ENCODE measurements around the gene CHRNA4.
"Not testable (repeated sequence)": the region's sequence is repeated elsewhere in the genome, so short reads cannot be mapped to it uniquely, and the experiment has no call there.

The CHRNA4 gene

DNA sequence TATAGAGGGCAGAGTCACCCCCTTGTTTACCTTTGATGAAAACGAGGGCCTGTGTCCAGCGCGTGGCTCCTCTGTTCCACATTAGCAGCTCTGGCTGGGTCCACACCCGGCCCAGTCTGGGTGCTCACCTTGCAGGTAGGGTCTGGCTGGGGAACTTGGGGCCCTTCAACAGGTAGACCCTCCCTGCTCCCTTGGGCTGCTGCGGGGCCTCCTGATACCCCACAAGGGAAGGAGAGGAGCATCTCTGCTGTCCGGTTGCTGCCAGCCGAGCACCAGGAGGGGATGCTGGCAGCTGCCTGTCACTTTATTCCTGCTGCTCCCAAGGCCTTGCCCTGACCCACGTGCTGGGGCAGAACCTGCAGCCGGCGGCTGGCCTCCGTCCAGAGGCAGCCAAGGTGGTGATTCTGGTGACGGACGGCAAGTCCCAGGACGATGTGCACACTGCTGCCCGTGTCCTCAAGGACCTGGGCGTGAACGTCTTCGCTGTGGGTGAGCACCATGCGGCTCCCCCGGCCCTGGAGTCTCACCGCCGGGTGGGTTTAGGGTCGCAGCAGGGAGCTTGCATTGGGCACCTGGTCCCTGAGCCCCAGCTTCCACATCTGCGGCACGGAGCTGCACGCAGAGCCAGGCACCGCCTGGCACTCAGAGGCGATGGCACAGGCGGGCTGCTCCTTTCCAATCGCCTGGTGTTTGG lies 52.8 kb downstream of the CHRNA4 start:
- ChIA-PET CTCF (interaction anchor here (0.9 to 4.2 kb wide), 3 partner anchors 17 to 73 kb away, joined by 3 to 44 read pairs (median 3); no protein-coding TSS in a partner anchor), POLR2A (no interaction called here)
- no peak for DNase-seq (ENCODE audit: extremely low spot score)
- no peak for TF ChIP-seq FOXA1 (IDR thresholded peaks at IDR 0.05)
- no peak for TF ChIP-seq ZNF384 (IDR thresholded peaks at IDR 0.05)
- TF ChIP-seq NFRKB (IDR thresholded peaks at IDR 0.05): no peak
- no peak for TF ChIP-seq LEF1 (IDR thresholded peaks at IDR 0.05; ENCODE audit: borderline replicate concordance)
- TF ChIP-seq ARNT (IDR thresholded peaks at IDR 0.05): no peak
- no peak for TF ChIP-seq BHLHE40 (IDR thresholded peaks at IDR 0.05; ENCODE audit: borderline replicate concordance)
- TF ChIP-seq SP1 (IDR thresholded peaks at IDR 0.05): no peak
- no peak for TF ChIP-seq HDGF (IDR thresholded peaks at IDR 0.05; ENCODE audit: borderline replicate concordance)
- TF ChIP-seq L3MBTL2 (conservative IDR thresholded peaks at IDR 0.05): no peak
- no peak for TF ChIP-seq TARDBP (IDR thresholded peaks at IDR 0.05)
- no peak for TF ChIP-seq ELF4 (IDR thresholded peaks at IDR 0.05)
- TF ChIP-seq, protein P1, sequence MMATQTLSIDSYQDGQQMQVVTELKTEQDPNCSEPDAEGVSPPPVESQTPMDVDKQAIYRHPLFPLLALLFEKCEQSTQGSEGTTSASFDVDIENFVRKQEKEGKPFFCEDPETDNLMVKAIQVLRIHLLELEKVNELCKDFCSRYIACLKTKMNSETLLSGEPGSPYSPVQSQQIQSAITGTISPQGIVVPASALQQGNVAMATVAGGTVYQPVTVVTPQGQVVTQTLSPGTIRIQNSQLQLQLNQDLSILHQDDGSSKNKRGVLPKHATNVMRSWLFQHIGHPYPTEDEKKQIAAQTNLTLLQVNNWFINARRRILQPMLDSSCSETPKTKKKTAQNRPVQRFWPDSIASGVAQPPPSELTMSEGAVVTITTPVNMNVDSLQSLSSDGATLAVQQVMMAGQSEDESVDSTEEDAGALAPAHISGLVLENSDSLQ (IDR thresholded peaks at IDR 0.05): no peak
- no peak for TF ChIP-seq FOXK2 (IDR thresholded peaks at IDR 0.05)
- no peak for TF ChIP-seq CTBP1 (IDR thresholded peaks at IDR 0.05; ENCODE audit: borderline replicate concordance)
- no peak for TF ChIP-seq SUZ12 (IDR thresholded peaks at IDR 0.05)

GRCh38 chr20:63307538-63308217 lies 53.5 kb downstream of the CHRNA4 start:
- no peak for TF ChIP-seq ZNF384 (IDR thresholded peaks at IDR 0.05)
- TF ChIP-seq FOXA1 (IDR thresholded peaks at IDR 0.05): no peak
- TF ChIP-seq SUZ12 (IDR thresholded peaks at IDR 0.05): no peak
- TF ChIP-seq CTBP1 (IDR thresholded peaks at IDR 0.05; ENCODE audit: borderline replicate concordance): no peak
- TF ChIP-seq, protein P1 (IDR thresholded peaks at IDR 0.05): no peak
- no peak for TF ChIP-seq L3MBTL2 (conservative IDR thresholded peaks at IDR 0.05)
- TF ChIP-seq TARDBP (IDR thresholded peaks at IDR 0.05): no peak
- TF ChIP-seq BHLHE40 (IDR thresholded peaks at IDR 0.05; ENCODE audit: borderline replicate concordance): no peak
- no peak for TF ChIP-seq FOXK2 (IDR thresholded peaks at IDR 0.05)
- TF ChIP-seq NFRKB (IDR thresholded peaks at IDR 0.05): no peak
- no peak for TF ChIP-seq LEF1 (IDR thresholded peaks at IDR 0.05; ENCODE audit: borderline replicate concordance)
- TF ChIP-seq ELF4 (IDR thresholded peaks at IDR 0.05): no peak
- TF ChIP-seq FOXM1 (IDR thresholded peaks at IDR 0.05; ENCODE audit: borderline replicate concordance): no peak
- no peak for DNase-seq (ENCODE audit: extremely low spot score)
- POLR2A ChIA-PET: no interaction called here
- CTCF ChIA-PET: interaction anchor here (4.2 kb wide), 1 partner anchor 74 kb away, joined by 44 read pairs; no protein-coding TSS in a partner anchor

- no peak for TF ChIP-seq FOXA1 (IDR thresholded peaks at IDR 0.05)
- TF ChIP-seq TARDBP (IDR thresholded peaks at IDR 0.05): no peak
- TF ChIP-seq CTBP1 (IDR thresholded peaks at IDR 0.05; ENCODE audit: borderline replicate concordance): no peak
- TF ChIP-seq LEF1 (IDR thresholded peaks at IDR 0.05; ENCODE audit: borderline replicate concordance): no peak
- TF ChIP-seq FOXK2 (IDR thresholded peaks at IDR 0.05): no peak
- no peak for TF ChIP-seq L3MBTL2 (conservative IDR thresholded peaks at IDR 0.05)
- TF ChIP-seq ARNT (IDR thresholded peaks at IDR 0.05): no peak
- no peak for TF ChIP-seq ZNF384 (IDR thresholded peaks at IDR 0.05)
- no peak for TF ChIP-seq ELF4 (IDR thresholded peaks at IDR 0.05)
- TF ChIP-seq, protein P1 (IDR thresholded peaks at IDR 0.05): no peak
- no peak for TF ChIP-seq BHLHE40 (IDR thresholded peaks at IDR 0.05; ENCODE audit: borderline replicate concordance)
- no peak for TF ChIP-seq HDGF (IDR thresholded peaks at IDR 0.05; ENCODE audit: borderline replicate concordance)
- DNase-seq (ENCODE audit: extremely low spot score): no peak
- ChIA-PET CTCF (interaction anchor here (4.2 kb wide), 1 partner anchor 75 kb away, joined by 44 read pairs; no protein-coding TSS in a partner anchor), POLR2A (no interaction called here)
Observed at GRCh38 chr20:63306673-63307537, 54.2 kb downstream of the CHRNA4 start.

GRCh38 chr20:63305933-63306672 lies 55.0 kb downstream of the CHRNA4 start:
- CTCF ChIA-PET: interaction anchor here (0.5 kb wide), 1 partner anchor 83 kb away, joined by 3 read pairs; no protein-coding TSS in a partner anchor
- POLR2A ChIA-PET; DNase-seq (ENCODE audit: extremely low spot score): not testable (repeated sequence)

DNA sequence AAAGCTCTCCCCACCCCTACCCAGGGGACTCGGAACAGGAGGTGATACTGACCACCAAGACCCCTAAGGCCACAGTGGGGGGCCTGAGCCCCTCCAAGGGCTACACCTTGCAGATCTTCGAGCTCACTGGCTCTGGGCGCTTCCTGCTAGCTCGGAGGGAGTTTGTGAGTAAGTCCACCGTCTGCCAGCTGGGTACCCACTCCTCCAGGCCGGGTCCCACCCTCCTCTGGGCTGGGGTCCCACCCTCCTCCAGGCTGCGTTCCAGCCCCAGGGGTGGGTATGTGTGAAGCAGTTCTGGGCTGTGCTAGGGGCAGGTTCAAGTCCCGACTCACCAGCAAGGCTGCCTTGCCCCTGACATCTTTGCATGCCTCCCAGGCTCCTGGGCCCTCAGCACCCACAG lies 55.8 kb downstream of the CHRNA4 start:
- CTCF ChIA-PET: no interaction called here
- no peak for DNase-seq (ENCODE audit: extremely low spot score)
- TF ChIP-seq SP1 (IDR thresholded peaks at IDR 0.05): no peak
- TF ChIP-seq FOXM1 (IDR thresholded peaks at IDR 0.05; ENCODE audit: borderline replicate concordance): no peak
- TF ChIP-seq NFRKB (IDR thresholded peaks at IDR 0.05): no peak
- no peak for TF ChIP-seq L3MBTL2 (conservative IDR thresholded peaks at IDR 0.05)
- TF ChIP-seq ARNT (IDR thresholded peaks at IDR 0.05): no peak
- TF ChIP-seq ELF4 (IDR thresholded peaks at IDR 0.05): no peak
- TF ChIP-seq LEF1 (IDR thresholded peaks at IDR 0.05; ENCODE audit: borderline replicate concordance): no peak
- TF ChIP-seq CTBP1 (IDR thresholded peaks at IDR 0.05; ENCODE audit: borderline replicate concordance): no peak
- no peak for TF ChIP-seq FOXK2 (IDR thresholded peaks at IDR 0.05)
- TF ChIP-seq TARDBP (IDR thresholded peaks at IDR 0.05): no peak
- TF ChIP-seq, protein P1 (IDR thresholded peaks at IDR 0.05): no peak
- TF ChIP-seq SUZ12 (IDR thresholded peaks at IDR 0.05): no peak
- TF ChIP-seq BHLHE40 (IDR thresholded peaks at IDR 0.05; ENCODE audit: borderline replicate concordance): no peak
- POLR2A ChIA-PET: no interaction called here
